ENCODE data around the gene PALD1. TPM values are rescaled to one million over a fixed set of nuclear protein-coding genes. Genes with fewer than 3 reads are reported as not detected.

The PALD1 gene
- total RNA-seq, 1 donor from 2014 or later: 1.8 TPM

GRCh38 chr10:70588859-70589570, 110.4 kb downstream of the PALD1 start:
- no peaks in the 10 kb centered on the region for H3K79me2 ChIP-seq (ENCODE audit: insufficient read depth, low read length)
- no peak overlapping the region for H2AFZ ChIP-seq (ENCODE audit: low read depth, low read length)
- Mint-ChIP-seq H3K27ac (ENCODE audit: unreplicated experiment) (no peak overlapping the region), H3K4me1 (ENCODE audit: low read depth, unreplicated experiment) (peaks cover 16% of the 10 kb centered on the region), H3K36me3 (ENCODE audit: low read depth, unreplicated experiment) (no peaks in the 10 kb centered on the region), H3K4me3 (ENCODE audit: unreplicated experiment) (no peak overlapping the region), H3K9me3 (ENCODE audit: unreplicated experiment) (peaks cover 3% of the 10 kb centered on the region), H3K27me3 (ENCODE audit: low read depth, unreplicated experiment) (peaks cover 51% of the 10 kb centered on the region)
- DNase-seq (ENCODE audit: low read depth) (no peak), FAIRE-seq (no peak)
- H3K4me1 ChIP-seq (ENCODE audit: insufficient read depth, low read length): peaks cover 8% of the 10 kb centered on the region
- H3K4me3 ChIP-seq (ENCODE audit: insufficient read depth, low read depth, low read length): no peak overlapping the region
- TF ChIP-seq EZH2 (IDR thresholded peaks at IDR 0.05; ENCODE audit: insufficient read depth, low read length) (no peak), CTCF (IDR thresholded peaks at IDR 0.05; ENCODE audit: insufficient read depth, low read depth, low read length) (no peak)
- no peaks in the 10 kb centered on the region for H3K9me3 ChIP-seq (ENCODE audit: insufficient read depth, low read depth, low read length)
- H3K27me3 ChIP-seq (ENCODE audit: insufficient read depth, low read length): peaks cover 9% of the 10 kb centered on the region
- H3K27ac ChIP-seq (ENCODE audit: low read depth, low read length): no peak overlapping the region
- H3K9ac ChIP-seq (ENCODE audit: low read length): no peak overlapping the region
- no peaks in the 10 kb centered on the region for H3K36me3 ChIP-seq (ENCODE audit: insufficient read depth, low read length)
- H3K4me2 ChIP-seq (ENCODE audit: low read length): no peak overlapping the region
- no peaks in the 10 kb centered on the region for H4K20me1 ChIP-seq (ENCODE audit: insufficient read depth, low read length)

GRCh38 chr10:70589762-70590654, 111.4 kb downstream of the PALD1 start:
- Histone ChIP-seq H3K4me1 (ENCODE audit: insufficient read depth, low read length) (peaks cover 6% of the 10 kb centered on the region), H2AFZ (ENCODE audit: low read depth, low read length) (no peak overlapping the region), H3K36me3 (ENCODE audit: insufficient read depth, low read length) (no peaks in the 10 kb centered on the region), H3K27ac (ENCODE audit: low read depth, low read length) (no peak overlapping the region), H3K4me3 (ENCODE audit: insufficient read depth, low read depth, low read length) (no peak overlapping the region), H3K9ac (ENCODE audit: low read length) (no peak overlapping the region), H3K27me3 (ENCODE audit: insufficient read depth, low read length) (peaks cover 9% of the 10 kb centered on the region), H3K4me2 (ENCODE audit: low read length) (no peak overlapping the region), H4K20me1 (ENCODE audit: insufficient read depth, low read length) (no peaks in the 10 kb centered on the region), H3K9me3 (ENCODE audit: insufficient read depth, low read depth, low read length) (no peaks in the 10 kb centered on the region), H3K79me2 (ENCODE audit: insufficient read depth, low read length) (no peaks in the 10 kb centered on the region)
- Mint-ChIP-seq H3K4me3 (ENCODE audit: unreplicated experiment) (no peak overlapping the region), H3K9me3 (ENCODE audit: unreplicated experiment) (peaks cover 3% of the 10 kb centered on the region), H3K27me3 (ENCODE audit: low read depth, unreplicated experiment) (peaks cover 58% of the 10 kb centered on the region), H3K4me1 (ENCODE audit: low read depth, unreplicated experiment) (peaks cover 9% of the 10 kb centered on the region), H3K36me3 (ENCODE audit: low read depth, unreplicated experiment) (no peaks in the 10 kb centered on the region), H3K27ac (ENCODE audit: unreplicated experiment) (no peak overlapping the region)
- no peak for FAIRE-seq
- TF ChIP-seq CTCF (IDR thresholded peaks at IDR 0.05; ENCODE audit: insufficient read depth, low read depth, low read length): no peak
- no peak for TF ChIP-seq EZH2 (IDR thresholded peaks at IDR 0.05; ENCODE audit: insufficient read depth, low read length)
- DNase-seq (ENCODE audit: low read depth): peak; percentile 51
